HG03139 (cell line): Measurements from ENCODE around the gene ZNF655.

Experiments
- ATAC-seq: cut with Tn5 transposase; IDR thresholded peaks from one replicate; pipeline ENCODE4 v1.9.1; 2021; ENCODE audit not compliant: unreplicated experiment

ZNF655 gene

DNA sequence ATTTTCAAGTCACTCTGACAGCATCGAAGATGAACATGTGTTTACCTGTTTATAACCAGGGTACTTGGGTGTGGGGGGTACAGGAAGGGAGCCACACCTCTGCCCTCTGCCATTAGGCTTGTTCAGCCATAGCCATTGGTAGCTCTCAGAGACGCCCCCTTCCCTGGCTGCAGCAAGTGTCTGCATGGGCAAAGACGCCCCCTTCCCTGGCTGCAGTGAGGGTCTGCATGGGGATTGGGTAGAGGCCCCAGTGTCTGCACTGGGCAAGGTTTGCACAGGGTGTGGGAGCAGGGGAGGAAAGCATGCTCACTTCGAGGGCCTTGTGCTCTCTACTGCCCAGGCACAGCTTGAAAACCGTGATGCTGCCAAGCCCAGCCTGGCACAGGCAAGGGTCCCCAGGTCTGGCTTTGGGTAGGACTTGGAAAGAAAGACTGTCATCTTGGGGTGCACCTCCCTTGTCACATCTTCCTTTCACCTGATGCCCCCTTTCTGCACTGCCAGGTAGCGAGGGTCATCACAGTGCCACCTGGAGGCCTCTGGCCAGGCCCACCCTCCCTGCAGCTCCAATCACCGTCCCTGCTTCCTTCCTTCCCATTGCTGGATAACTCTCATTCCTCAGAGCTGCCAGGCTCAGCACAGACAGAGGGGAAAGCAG, 43.3 kb downstream of the ZNF655 start:
- ATAC-seq = no peak

DNA sequence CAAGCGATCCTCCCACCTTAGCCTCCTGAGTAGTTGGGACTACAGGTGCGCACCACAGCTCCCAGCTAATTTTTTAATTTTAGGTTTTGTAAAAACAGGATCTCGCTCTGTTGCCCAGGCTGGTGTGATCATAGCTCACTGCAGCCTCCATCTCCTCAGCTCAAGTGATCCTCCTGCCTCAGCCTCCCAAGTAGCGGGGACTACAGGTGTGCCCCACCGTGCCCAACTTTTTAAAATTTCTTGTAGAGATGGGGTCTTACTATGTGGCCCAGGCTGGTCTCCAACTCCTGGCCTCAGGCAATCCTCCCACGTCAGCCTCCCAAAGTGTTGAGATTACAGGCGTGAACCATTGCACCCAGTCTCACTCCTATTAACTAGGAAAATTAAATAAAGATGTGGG, 47.1 kb downstream of the ZNF655 start:
- no peak for ATAC-seq

DNA sequence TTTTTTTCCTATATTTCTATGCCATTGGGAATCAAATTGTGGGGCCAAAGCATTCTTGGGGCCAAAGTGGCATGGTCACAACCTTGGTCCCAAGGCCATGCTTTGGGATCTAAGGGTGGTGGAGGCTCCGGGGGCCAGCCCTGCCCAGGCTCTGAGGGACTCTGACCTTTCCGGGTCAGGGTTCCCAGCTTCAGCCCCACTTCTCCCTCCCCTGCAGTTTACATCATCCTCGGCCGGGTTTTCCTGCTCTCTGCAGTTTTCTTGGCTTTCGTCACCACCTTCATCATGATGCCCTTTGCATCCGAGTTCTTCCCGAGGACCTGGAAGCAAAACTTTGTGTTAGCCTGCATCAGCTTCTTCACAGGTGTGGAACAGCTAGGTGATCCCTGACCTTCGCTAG, 48.1 kb downstream of the ZNF655 start:
- ATAC-seq = no peak

DNA sequence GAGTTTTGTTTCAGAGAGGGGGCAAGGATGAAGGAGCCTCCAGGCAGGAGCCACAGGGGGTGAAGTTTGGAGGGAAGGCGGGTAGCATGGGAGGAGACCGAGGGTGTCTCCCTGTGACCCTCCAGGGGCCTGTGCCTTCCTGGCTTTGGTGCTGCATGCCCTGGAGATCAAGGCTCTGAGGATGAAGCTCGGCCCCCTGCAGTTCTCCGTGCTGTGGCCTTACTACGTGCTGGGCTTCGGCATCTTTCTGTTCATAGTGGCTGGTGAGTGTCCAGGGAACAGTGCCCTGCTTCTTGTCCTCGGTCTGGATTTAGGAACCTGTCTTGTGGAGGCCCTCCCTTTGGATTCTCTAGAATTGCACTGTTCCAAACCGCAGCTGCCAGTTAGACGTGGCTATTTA, 49.1 kb downstream of the ZNF655 start:
- no peak for ATAC-seq

DNA sequence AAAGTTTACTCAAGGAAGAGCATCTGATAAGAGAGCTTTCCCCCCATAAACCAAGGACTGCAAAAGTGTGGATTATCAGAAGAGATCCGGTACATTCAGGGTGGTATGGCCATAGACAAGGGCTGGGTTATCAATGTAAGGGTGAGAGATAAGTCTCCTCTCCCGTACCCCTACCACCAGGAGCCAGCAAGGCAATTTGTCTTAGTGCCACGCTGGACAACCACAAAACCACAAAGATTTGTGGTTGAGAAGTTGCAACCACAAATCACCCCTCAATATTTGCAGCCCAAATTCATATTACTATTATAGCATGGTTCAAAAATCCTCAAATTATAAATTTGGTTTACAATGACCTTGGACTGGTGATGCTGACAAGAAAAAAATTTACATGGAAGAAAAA, 56.1 kb downstream of the ZNF655 start:
- ATAC-seq = no peak

DNA sequence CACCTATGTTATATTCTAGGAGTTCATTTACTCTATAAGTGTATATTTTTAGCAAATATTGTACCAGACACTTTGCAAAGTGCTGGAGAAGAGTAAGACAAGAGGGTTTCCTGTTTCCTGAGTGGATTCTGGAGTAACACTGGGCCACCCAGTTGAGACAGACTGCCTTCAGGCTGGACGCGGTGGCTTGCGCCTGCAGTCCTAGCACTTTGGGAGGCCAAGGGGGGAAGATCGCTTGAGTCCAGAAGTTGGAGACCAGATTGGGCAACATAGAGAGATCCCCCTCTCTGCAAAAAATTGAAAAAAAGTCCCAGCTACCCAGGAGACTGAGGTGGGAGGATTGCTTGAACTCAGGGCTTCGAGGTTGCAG, 57.5 kb downstream of the ZNF655 start:
- no peak for ATAC-seq

DNA sequence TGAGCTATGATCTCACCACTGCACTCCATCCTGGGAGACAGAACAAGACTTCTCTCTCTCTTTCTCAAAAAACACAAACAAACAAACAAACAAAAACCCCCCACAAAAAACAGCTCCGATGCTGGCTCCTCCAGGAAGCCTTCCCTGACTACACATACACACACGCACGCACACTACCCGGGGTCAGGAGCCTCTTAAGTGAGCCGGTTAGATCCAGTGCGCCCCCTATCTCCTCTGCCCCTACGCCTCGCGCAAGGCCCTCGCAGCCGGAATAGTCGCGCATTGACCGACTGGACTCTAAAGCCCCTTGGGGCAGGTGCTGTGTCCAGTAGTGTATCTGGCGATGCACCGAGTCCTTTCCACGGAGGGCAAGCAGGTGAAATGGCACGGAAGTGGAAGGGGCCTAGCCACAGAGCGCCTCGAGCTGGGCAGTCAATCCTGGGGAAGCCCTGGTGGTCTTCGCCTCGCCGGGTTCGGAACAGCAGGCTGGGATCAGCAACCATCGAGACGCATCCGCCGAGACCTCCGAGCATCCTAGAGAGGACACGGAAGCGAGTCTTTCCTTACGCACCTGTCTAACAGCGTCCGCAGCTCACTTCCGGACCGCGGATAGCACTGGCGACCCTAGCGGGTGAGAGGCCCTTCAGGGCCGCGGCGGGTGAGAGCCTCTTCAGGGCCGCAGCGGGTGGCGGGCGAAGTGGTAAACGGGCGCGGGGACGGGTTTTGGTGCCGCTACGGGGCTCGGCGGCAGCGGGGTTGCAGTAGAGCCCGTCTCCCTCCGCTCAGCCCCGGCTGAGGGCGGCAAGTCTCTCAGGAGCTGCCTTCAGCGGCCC, 58.1 kb downstream of the ZNF655 start, which contains the start of gene ZSCAN25:
ZSCAN25 (plus strand) TSS at position 588 of the 833 bp plus-strand sequence. CDS start 2,661 bp downstream, outside the sequence.
- ATAC-seq = peak; percentile 96

DNA sequence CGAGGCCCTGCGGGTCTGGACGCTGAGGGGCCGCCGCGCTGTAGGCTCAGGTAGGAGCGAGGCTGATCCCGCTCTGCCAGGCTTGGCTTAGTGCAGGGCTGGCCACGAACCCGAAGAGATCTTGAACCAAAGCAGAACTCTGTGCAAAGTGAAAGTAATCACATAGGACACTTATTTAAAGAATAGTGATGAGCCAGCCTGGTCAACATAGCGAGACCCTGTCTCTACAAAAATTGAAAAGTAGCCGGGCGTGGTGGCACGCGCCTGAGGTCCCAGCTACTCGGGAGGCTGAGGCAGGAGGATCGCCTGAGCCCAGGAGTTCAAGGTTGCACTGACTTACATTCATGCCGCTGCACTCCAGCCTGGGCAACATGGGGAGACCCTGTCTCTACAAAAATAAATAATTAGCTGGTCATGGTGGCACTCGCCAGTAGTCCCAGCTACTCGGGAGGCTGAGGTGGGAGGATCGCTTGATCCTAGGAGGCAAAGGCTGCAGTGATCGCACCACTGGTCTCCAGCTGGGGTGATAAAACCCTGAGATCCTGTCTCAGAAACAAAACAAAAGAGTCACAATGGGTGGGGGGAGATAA, 58.8 kb downstream of the ZNF655 start:
- ATAC-seq = peak; percentile 31

DNA sequence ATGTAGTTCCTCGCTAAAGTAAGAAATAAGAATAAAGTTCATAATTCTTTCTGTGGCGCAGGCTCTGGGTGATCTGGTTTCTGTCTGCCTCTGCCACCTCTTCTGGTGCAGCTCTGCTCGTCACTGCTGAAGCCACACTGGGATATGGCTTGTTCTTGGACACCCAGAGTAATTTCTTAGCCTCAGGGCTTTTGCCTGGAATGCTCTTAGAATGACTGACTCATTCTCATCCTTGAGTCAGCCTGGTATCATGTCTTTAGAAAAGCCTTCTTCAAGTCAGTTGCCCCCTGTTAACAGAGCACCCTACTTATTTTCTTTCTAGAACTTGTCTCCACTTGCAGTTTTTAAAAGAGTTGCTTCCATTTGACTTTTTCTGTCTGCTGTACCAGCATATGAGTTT, 60.3 kb downstream of the ZNF655 start:
- no peak for ATAC-seq

DNA sequence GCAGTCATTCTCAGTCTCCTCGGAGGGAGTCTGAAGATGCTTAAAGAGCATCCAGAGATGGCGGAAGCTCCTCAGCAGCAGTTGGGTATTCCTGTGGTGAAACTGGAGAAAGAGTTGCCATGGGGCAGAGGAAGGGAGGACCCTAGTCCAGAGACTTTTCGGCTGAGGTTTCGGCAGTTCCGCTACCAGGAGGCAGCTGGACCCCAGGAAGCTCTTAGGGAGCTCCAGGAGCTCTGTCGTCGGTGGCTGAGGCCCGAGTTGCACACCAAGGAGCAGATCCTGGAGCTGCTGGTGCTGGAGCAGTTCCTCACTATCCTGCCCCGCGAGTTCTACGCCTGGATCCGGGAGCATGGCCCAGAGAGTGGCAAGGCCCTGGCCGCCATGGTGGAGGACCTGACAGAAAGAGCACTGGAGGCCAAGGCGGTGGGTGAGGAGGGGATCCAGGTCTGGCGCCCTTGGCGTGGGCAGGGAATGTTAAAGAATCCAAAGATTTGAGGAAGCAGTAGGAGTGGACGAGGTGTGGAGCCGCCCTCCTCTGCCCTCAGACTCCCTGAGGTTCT, 61.2 kb downstream of the ZNF655 start:
- no peak for ATAC-seq

DNA sequence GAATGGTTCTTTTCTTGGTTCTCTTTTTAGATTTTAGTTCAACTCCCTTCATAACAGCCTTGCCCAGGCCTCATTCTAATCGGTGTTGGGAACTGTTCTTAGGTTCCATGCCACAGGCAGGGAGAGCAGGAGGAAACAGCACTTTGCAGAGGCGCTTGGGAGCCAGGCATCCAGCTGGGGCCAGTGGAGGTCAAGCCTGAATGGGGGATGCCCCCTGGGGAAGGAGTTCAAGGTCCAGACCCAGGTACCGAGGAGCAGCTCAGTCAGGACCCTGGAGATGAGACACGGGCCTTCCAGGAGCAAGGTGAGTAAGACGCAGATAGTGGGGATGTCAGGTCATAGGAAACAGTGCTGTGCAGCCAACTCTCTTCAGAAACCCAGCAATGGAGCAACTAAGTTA, 62.8 kb downstream of the ZNF655 start:
- ATAC-seq = no peak

DNA sequence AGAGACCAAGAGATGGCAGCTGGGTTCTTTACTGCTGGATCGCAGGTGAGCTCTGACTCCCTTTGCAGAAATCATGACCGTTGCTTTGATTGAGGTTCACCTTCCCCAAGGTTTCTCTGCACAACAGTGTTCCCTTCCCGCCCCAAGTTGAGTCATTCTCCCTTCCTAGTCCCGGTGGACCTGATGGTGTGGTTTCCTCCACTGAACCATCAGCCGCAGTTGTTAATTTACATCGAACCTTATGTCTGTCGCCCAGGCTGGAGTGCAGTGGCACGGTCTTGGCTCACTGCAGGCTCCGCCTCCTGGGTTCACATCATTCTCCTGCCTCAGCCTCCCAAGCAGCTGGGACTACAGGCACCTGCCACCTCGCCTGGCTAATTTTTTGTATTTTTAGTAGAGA, 64.2 kb downstream of the ZNF655 start:
- ATAC-seq = no peak

DNA sequence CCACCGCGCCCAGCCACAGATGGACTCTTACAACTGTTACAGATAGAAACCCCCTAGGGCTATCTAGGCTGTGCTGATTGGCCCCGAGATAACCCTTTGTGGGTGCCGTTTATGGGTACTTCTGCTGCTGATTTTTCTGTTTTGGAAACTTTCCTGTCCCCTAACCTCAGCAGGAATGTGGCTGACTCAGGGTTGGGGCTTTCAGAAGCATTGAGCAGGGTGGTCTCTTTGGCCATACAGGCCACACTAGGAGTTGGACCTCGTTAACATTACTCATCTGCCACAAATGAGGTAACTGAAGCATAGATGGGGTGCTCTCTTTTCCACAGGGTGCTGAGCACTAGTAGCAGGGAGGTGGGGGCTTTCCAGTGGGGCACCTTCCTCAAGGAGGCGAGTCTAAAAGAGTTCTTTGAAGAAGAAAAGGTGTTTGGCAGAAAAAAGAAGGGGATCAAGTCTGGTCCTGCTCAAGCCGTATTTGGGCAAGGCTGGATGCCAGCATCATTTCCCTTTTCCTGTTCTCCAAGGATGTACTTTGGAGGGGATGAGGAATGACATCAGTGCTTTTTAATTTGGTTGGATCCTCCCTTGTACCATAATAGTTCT, 64.8 kb downstream of the ZNF655 start:
- ATAC-seq = no peak

DNA sequence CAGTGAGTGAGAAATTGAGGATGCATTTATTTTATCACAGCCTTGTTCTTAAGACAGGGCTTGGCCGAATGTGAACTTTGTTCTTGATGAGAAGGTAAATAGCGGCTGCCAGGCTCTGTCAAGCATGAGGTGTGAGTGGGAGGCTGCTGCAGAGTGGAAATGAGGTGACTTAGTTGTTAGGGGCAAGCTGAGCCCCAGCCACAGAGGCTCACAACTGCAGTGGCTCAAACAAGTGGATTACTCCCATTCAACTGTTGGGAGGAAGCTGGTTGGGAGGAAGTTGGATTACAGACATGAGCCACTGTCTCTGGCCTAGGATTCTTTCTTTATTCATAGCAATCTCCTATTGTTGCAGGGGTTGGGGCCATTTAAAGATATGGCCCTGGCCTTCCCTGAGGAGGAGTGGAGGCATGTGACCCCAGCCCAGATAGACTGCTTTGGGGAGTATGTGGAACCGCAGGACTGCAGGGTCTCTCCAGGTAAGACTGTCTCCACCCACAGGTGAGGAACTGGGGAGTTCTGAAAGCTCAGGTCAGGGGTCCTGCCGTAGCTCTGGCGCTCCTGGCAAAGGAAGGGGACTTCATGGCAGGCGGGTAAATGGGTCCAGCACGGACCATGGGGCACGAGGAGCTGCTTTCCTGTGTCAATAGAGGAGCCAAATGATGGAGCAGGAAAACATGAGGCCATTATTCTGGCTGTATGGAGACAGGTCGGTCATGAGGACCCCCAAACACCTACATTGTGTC, 65.4 kb downstream of the ZNF655 start:
- no peak for ATAC-seq

DNA sequence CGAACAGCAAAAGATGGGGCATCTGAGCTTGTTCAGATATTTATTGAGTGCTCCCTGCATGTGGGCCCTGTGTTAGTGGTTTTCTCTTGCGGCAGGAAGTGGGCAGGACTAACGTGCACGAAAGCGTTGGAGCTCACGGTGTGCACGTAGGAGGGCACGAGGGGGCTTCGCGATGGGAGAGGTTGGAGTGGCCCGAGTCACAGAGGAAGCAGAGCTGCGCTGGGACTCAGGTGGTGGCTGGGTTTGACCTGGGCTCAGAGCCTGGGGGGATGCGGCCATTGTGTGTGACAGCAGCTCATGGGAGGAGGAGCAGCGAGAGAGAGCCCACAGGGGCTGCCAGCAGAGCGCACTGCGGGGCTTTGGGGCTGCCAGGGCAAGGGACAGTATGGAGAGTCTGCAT, 66.0 kb downstream of the ZNF655 start:
- no peak for ATAC-seq

DNA sequence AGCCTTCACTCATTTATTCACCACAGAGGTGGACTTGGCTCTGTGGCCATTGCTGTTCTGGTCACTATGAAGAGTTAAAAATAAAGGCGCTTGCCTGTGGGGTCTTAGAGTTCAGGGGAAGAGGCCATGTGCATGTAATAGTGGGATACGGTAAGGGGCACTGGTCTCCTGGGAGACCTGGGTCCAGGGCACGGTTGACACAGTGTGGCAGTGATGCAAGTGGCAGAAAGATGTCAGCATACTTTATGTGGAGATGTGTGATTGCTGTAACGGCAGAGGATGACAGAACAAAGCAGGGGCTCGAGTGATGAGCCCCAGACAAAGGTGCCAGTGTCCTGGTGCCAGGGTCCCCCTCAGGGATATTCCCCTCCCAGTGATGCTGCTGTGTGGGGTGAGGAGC, 66.9 kb downstream of the ZNF655 start:
- ATAC-seq = no peak

DNA sequence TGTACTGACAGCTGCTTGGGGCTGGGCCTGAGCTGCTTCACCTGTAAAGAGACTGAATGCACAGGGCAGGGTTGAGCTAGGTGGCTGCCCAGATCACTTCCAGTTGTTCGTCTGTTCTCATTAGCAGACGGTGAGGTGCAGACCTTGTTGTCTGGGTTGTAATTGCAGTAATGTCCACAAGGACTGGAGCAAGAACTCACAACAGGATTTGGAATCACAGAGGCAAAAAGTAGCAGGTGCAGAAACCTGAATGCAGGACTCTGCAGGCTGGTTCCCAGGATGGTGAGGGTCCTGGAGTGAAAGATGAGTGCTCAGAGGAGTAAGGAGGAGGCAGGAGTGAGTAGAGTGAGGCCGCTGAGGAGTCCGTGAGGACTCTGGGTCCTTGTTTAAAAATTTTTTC, 67.5 kb downstream of the ZNF655 start:
- no peak for ATAC-seq
